OCI-M1 (cell line): ENCODE data around the gene TYROBP.
A peak's percentile ranks its signal among the peaks of the same experiment; 100 is the strongest.
"Not testable (repeated sequence)": the region's sequence is repeated elsewhere in the genome, so short reads cannot be mapped to it uniquely, and the experiment has no call there.

Experiments
- DNase-seq: peaks from one replicate; lab custom pipeline; 2025; lab: John Stamatoyannopoulos, UW

TYROBP gene

GRCh38 chr19:35899547-35900214, 8.4 kb downstream of the TYROBP start:
- peak; percentile 92 for DNase-seq

- no peak for DNase-seq
Observed at GRCh38 chr19:35898499-35898809, 9.6 kb downstream of the TYROBP start.

- DNase-seq: no peak
Observed at GRCh38 chr19:35897706-35898451, 10.2 kb downstream of the TYROBP start.

- no peak for DNase-seq
Observed at GRCh38 chr19:35896643-35897040, 11.5 kb downstream of the TYROBP start.

- no peak for DNase-seq
Observed at GRCh38 chr19:35895911-35896642, 12.0 kb downstream of the TYROBP start.

- DNase-seq: no peak
Observed at GRCh38 chr19:35894342-35894741, 13.8 kb downstream of the TYROBP start.

- DNase-seq: not testable (repeated sequence)
Observed at GRCh38 chr19:35891819-35892218, 16.3 kb downstream of the TYROBP start.

GRCh38 chr19:35890113-35890650, 17.9 kb downstream of the TYROBP start:
- DNase-seq: no peak

- no peak for DNase-seq
Observed at GRCh38 chr19:35889370-35890112, 18.6 kb downstream of the TYROBP start.

- DNase-seq: no peak
Observed at GRCh38 chr19:35888398-35888797, 19.7 kb downstream of the TYROBP start.

- DNase-seq: no peak
Observed at GRCh38 chr19:35887197-35887596, 20.9 kb downstream of the TYROBP start.

- DNase-seq: no peak
Observed at GRCh38 chr19:35885904-35886303, 22.2 kb downstream of the TYROBP start.

- DNase-seq: no peak
Observed at GRCh38 chr19:35885225-35885738, 22.8 kb downstream of the TYROBP start.

- no peak for DNase-seq
Observed at GRCh38 chr19:35883882-35884281, 24.2 kb downstream of the TYROBP start.

GRCh38 chr19:35882114-35882832, 25.8 kb downstream of the TYROBP start:
- DNase-seq: peak; percentile 89

GRCh38 chr19:35879770-35880317, 28.3 kb downstream of the TYROBP start:
- DNase-seq: peak; percentile 97

- no peak for DNase-seq
Observed at GRCh38 chr19:35879068-35879467, 29.0 kb downstream of the TYROBP start.

GRCh38 chr19:35874392-35874930, 33.6 kb downstream of the TYROBP start:
- DNase-seq: no peak

GRCh38 chr19:35872180-35872579, 35.9 kb downstream of the TYROBP start:
- no peak for DNase-seq

- DNase-seq: no peak
Observed at GRCh38 chr19:35871611-35872010, 36.5 kb downstream of the TYROBP start.

GRCh38 chr19:35870798-35871197, 37.3 kb downstream of the TYROBP start:
- no peak for DNase-seq
